ENCODE results near the gene ECI1.

Gene ECI1

DNA sequence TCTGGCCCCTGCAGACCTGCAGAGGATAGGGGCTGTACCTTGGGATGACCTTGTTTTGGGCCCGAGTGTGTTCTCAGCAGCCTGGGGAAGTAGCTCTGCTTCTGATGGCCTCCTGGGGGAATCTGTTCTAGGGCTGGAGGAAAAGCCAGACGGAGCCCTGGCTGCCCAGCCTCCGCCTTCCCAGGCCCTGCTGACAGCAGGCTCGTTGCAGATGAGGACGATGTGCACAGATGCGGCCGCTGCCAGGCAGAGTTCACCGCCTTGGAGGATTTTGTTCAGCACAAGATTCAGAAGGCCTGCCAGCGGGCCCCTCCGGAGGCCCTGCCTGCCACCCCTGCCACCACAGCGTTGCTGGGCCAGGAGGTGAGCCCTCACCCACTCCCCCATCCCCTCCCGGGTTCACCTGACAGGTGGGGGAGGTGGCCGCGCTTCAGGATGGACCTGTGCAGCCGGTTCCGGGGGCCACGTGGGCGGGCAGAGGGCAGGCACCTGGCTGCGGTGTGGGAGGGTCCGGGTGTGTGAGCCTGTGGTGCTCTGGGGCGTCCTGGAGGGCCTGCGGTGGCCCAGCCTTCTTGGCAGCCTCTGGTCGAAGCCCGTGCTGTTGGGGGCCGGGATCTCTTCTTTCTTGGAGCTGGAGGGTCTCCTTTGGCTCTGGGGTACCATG is 23.1 kb downstream of the ECI1 start:
- Mint-ChIP-seq H3K36me3 (peaks cover 20 to 22% of the 10 kb centered on the region in 2 donors), H3K4me3 (no peak overlapping the region), H3K27me3 (no peaks in the 10 kb centered on the region), H3K27ac (no peak overlapping the region), H3K4me1 (peaks cover 7 to 27% of the 10 kb centered on the region in 2 donors), H3K9me3 (no peaks in the 10 kb centered on the region)
- DNase-seq: no peak
- no peak for ATAC-seq (replicated peaks)

GRCh38 chr16:2226918-2227317 is 24.5 kb downstream of the ECI1 start:
- Mint-ChIP-seq H3K27ac (no peak overlapping the region), H3K36me3 (peaks cover 19 to 20% of the 10 kb centered on the region in 2 donors), H3K9me3 (no peaks in the 10 kb centered on the region), H3K4me1 (peaks cover 10 to 27% of the 10 kb centered on the region in 2 donors), H3K27me3 (no peaks in the 10 kb centered on the region), H3K4me3 (no peak overlapping the region)
- no peak for ATAC-seq (replicated peaks)
- no peak for DNase-seq

- no peaks in the 10 kb centered on the region for H3K9me3 Mint-ChIP-seq
- no peaks in the 10 kb centered on the region for H3K27me3 Mint-ChIP-seq
- H3K4me3 Mint-ChIP-seq: peak overlapping the region in 1 of 2 donors; percentile 4
- peaks cover 18% of the 10 kb centered on the region in 2 donors for H3K36me3 Mint-ChIP-seq
- DNase-seq (no peak), ATAC-seq (replicated peaks) (no peak)
- peaks cover 10 to 27% of the 10 kb centered on the region in 2 donors for H3K4me1 Mint-ChIP-seq
- H3K27ac Mint-ChIP-seq: no peak overlapping the region
Measured at GRCh38 chr16:2226245-2226793, 25.1 kb downstream of the ECI1 start.

DNA sequence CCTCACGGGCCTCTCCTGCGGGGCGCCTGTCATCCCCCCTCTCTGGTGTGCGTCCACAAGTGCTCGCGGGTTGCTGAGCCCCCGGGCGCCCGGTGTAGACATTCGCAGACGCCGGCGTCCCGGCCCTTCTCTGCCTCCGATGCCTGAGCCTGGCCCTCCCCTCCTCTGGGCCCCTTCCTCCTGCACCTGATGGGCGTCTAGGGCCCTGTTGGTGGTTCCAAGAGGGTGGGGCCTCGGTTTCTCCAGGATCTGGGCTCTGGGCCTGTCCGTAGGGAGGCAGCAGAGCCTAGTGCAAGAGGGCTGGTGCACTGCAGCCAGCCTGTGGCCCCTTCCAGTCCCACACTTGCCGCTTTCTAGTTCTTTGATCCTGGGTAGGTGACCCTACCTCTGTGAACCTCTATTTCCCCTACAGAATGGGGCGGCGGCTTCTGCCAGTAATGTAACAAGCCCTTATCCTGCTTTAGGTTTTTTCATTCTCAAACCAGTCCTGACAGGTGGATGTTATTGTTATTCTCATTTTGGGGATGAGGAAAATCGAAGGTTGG is 27.4 kb downstream of the ECI1 start:
- peaks cover 3 to 4% of the 10 kb centered on the region in 2 donors for H3K36me3 Mint-ChIP-seq
- peaks cover 10 to 27% of the 10 kb centered on the region in 2 donors for H3K4me1 Mint-ChIP-seq
- no peaks in the 10 kb centered on the region for H3K9me3 Mint-ChIP-seq
- H3K4me3 Mint-ChIP-seq: peak overlapping the region; percentile 86 to 91
- ATAC-seq (replicated peaks) (peak; percentile 25 to 30), DNase-seq (peak; percentile 22)
- H3K27ac Mint-ChIP-seq: peak overlapping the region; percentile 84
- no peaks in the 10 kb centered on the region for H3K27me3 Mint-ChIP-seq

DNA sequence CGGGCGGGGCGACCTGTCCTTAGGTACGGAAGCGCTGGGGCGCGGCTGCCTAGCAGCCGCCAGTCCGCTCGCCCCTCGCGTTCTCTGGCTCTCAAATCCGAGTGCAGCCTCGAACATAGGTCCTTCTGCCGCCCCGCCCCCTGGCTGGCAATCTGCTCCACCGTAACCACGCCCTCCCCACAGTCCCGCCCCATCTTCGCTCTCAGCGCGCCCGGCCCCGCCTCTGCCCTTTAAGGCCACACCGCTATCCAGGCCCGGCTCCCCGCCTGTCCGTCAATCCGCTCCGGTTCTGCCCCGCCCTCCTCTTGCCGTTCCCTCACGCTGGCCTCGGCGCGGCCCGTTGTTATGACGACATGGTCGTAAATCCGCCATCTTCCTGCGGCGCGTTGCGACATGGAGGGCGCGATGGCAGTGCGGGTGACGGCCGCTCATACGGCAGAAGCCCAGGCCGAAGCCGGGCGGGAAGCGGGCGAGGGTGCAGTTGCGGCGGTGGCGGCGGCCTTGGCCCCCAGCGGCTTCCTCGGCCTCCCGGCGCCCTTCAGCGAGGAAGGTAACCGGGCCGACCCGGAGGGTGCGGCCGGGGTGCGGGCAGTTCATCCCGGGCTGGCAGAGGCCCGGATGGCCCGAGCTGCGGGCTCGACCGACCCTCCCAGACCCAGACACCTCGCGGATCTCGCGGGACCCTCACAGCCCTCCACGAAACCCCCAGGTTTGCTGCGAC is 28.0 kb downstream of the ECI1 start, which contains the start of gene E4F1:
TSS of gene E4F1 (plus strand) at position 371 of the 721 bp plus-strand sequence. CDS start at position 394, 23 bp downstream.
- H3K4me3 Mint-ChIP-seq: peak within 1 kb of the TSS; percentile 86 to 91
- DNase-seq: peak; percentile 99
- H3K36me3 Mint-ChIP-seq: peaks cover 0 to 3% of the 10 kb centered on the region in 2 donors
- peaks cover 10 to 27% of the 10 kb centered on the region in 2 donors for H3K4me1 Mint-ChIP-seq
- peak; percentile 98 for ATAC-seq (replicated peaks)
- no peaks in the 10 kb centered on the region for H3K9me3 Mint-ChIP-seq
- peak within 1 kb of the TSS; percentile 89 for H3K27ac Mint-ChIP-seq
- no peaks in the 10 kb centered on the region for H3K27me3 Mint-ChIP-seq

DNA sequence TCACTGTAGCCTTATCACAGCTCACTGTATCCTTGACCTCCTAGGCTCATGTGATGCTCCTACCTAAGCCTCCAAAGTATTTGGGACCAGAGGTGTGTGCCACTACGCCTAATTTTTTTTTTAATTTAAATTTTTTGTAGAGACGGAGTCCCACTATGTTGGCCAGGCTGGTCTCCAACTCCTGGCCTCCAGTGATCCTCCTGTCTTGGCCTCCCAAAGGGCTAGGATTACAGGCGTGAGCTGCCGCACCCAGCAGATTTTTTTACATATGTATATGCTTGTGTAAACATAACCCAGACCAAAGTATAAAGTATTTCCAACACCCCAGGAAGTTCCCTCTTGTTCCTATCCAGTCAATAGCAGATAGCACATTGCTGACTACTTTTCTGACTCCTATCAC is 35.1 kb downstream of the ECI1 start:
- Mint-ChIP-seq H3K27ac (peak overlapping the region; percentile 69), H3K9me3 (no peaks in the 10 kb centered on the region), H3K4me1 (peaks cover 14 to 22% of the 10 kb centered on the region in 2 donors), H3K4me3 (peak overlapping the region; percentile 87 to 89), H3K27me3 (no peaks in the 10 kb centered on the region), H3K36me3 (peaks cover 14 to 17% of the 10 kb centered on the region in 2 donors)
- DNase-seq (no peak), ATAC-seq (replicated peaks) (no peak)

DNA sequence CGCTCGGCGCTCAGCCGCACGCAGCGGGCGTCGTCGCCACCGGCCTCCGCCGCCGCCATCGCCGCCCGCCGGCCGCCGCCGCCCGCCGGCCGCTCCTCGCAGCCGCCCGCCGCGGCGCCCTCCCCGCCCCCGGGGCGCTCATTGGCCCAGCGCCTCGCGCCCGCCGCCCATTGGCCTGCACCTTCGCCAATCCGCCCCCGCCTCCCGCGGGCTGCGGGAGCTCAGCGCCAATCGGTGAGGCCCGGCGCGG is 36.7 kb downstream of the ECI1 start, which contains the start of gene PGP:
TSS of gene PGP (minus strand) at position 122 of the 250 bp plus-strand sequence. CDS start at position 59, 63 bp downstream.
- H3K4me1 Mint-ChIP-seq: peaks cover 17 to 26% of the 10 kb centered on the region in 2 donors
- no peaks in the 10 kb centered on the region for H3K9me3 Mint-ChIP-seq
- H3K27ac Mint-ChIP-seq: peak within 1 kb of the TSS; percentile 95
- H3K4me3 Mint-ChIP-seq: peak within 1 kb of the TSS; percentile 87 to 89
- H3K36me3 Mint-ChIP-seq: peaks cover 18 to 20% of the 10 kb centered on the region in 2 donors
- ATAC-seq (replicated peaks): no peak
- no peaks in the 10 kb centered on the region for H3K27me3 Mint-ChIP-seq
- no peak for DNase-seq

DNA sequence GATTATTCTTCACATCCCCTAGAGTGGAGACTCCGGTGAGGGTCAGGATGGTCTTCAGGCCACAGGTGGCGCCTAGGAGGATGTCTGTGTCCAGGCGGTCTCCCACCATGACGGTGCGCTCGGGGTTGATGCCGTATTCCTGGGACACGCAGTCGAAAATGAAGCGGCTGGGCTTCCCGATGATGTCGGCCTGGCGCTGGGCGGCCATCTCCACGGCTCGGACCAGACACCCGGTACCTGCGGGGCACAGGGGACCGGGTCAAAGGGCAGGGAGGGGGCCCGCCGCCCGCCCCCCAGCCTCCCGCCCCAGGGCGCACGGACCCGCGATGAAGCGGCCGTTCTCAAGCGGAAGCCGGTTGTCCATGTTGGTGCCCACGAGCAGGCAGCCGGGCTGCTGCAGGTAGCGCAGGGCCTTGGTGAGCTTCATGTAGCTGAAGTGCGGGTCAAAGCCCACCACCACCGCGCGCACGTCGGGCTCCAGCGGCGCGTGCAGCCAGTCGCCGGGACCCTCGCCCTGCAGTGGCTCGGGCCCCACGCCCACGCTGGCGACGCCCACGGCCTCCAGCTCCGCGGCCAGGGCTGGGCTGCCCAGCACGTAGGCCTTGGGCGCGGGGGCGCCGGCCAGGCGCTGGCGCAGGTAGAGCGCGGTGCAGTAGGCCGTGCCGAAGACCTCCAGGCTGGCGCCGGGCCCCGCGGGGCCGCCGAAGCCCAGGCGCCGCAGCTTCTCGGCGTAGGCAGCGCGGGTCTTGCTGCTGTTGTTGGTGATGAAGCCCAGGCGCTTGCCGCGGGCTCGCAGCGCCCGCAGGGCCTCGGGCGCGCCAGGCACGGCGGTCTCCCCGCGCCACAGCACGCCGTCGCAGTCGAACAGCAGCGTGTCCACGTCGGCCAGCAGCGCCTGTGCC is 37.3 kb downstream of the ECI1 start:
- Mint-ChIP-seq H3K27ac (peak overlapping the region; percentile 76), H3K36me3 (peaks cover 18 to 23% of the 10 kb centered on the region in 2 donors), H3K27me3 (no peaks in the 10 kb centered on the region), H3K9me3 (no peaks in the 10 kb centered on the region), H3K4me3 (peak overlapping the region; percentile 77 to 80), H3K4me1 (peaks cover 17 to 26% of the 10 kb centered on the region in 2 donors)
- peak; percentile 2 to 3 for ATAC-seq (replicated peaks)
- DNase-seq: no peak

GRCh38 chr16:2212362-2213324 is 38.7 kb downstream of the ECI1 start:
- peak overlapping the region; percentile 77 to 80 for H3K4me3 Mint-ChIP-seq
- no peak for DNase-seq
- no peaks in the 10 kb centered on the region for H3K27me3 Mint-ChIP-seq
- no peak for ATAC-seq (replicated peaks)
- peaks cover 23 to 36% of the 10 kb centered on the region in 2 donors for H3K4me1 Mint-ChIP-seq
- H3K27ac Mint-ChIP-seq: peak overlapping the region; percentile 76
- peaks cover 29 to 36% of the 10 kb centered on the region in 2 donors for H3K36me3 Mint-ChIP-seq
- no peaks in the 10 kb centered on the region for H3K9me3 Mint-ChIP-seq

GRCh38 chr16:2211923-2212347 is 39.5 kb downstream of the ECI1 start:
- Mint-ChIP-seq H3K9me3 (no peaks in the 10 kb centered on the region), H3K27me3 (no peaks in the 10 kb centered on the region), H3K4me3 (peak overlapping the region; percentile 47 to 64), H3K4me1 (peaks cover 26 to 43% of the 10 kb centered on the region in 2 donors), H3K27ac (peak overlapping the region; percentile 31), H3K36me3 (peaks cover 36 to 40% of the 10 kb centered on the region in 2 donors)
- DNase-seq (no peak), ATAC-seq (replicated peaks) (no peak)

- peaks cover 29 to 54% of the 10 kb centered on the region in 2 donors for H3K4me1 Mint-ChIP-seq
- H3K4me3 Mint-ChIP-seq: peak within 1 kb of the TSS in 1 of 2 donors; percentile 1
- no peak within 1 kb of the TSS for H3K27ac Mint-ChIP-seq
- DNase-seq (no peak), ATAC-seq (replicated peaks) (no peak)
- H3K9me3 Mint-ChIP-seq: no peaks in the 10 kb centered on the region
- H3K27me3 Mint-ChIP-seq: no peaks in the 10 kb centered on the region
- peaks cover 40 to 44% of the 10 kb centered on the region in 2 donors for H3K36me3 Mint-ChIP-seq
Measured at GRCh38 chr16:2210386-2211365, 40.7 kb downstream of the ECI1 start, which contains the start of gene BRICD5. Gene BRICD5, minus strand, starts transcription at chr16:2210863. Its CDS starts 30 bp downstream, at chr16:2210833.

DNA sequence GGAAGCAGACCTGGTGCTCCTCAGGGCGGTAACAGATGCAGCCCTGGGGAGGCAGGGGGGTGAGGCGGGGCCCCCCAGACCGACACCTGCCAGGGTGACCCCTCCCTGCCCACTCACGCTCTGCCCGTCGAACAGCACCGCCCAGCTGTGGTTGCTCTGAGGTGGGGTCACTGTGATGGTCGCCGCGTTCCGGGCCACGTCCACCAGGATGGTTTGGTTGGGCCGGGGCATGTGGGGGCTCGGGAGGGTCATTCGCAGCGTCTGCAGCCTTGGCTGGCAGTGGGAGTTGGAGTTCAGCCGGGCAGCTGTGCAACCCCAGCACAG is 41.4 kb downstream of the ECI1 start:
- H3K4me3 Mint-ChIP-seq: peak overlapping the region in 1 of 2 donors; percentile 1
- no peak for DNase-seq
- no peak overlapping the region for H3K27ac Mint-ChIP-seq
- H3K27me3 Mint-ChIP-seq: no peaks in the 10 kb centered on the region
- H3K4me1 Mint-ChIP-seq: peaks cover 29 to 54% of the 10 kb centered on the region in 2 donors
- ATAC-seq (replicated peaks): no peak
- peaks cover 40 to 44% of the 10 kb centered on the region in 2 donors for H3K36me3 Mint-ChIP-seq
- H3K9me3 Mint-ChIP-seq: no peaks in the 10 kb centered on the region

Data from stimulated activated naive B cell treated with anti-CD40 and anti-IgM and Interleukin-4, amounts not matched to agents 10 μg/mL and 1 μg/mL and 100 μg/mL, for 72 hours (primary cell).